Measurements from ENCODE around the gene PAPPA.

Gene PAPPA

GRCh38 chr9:116447934-116448333 is 294.3 kb downstream of the PAPPA start:
- peaks cover 24% of the 10 kb centered on the region for H3K4me1 ChIP-seq (ENCODE audit: low read length)
- H4K20me1 ChIP-seq (ENCODE audit: insufficient read depth, low read length) = 0 out of 2 replicates have a peak, but pooled peaks cover 4% of the 10 kb centered on the region
- no peak overlapping the region for H3K4me2 ChIP-seq (ENCODE audit: low read length)
- H3K36me3 ChIP-seq (replicated peaks; ENCODE audit: low read depth, low read length) = no peaks in the 10 kb centered on the region
- no peaks in the 10 kb centered on the region for H3K79me2 ChIP-seq (ENCODE audit: low read length)
- H3K27ac ChIP-seq (ENCODE audit: low read length) = no peak overlapping the region
- no peaks in the 10 kb centered on the region for H3K9me3 ChIP-seq (ENCODE audit: insufficient read depth, low read length)
- no peaks in the 10 kb centered on the region for H3K27me3 ChIP-seq (ENCODE audit: low read depth, low read length)
- H3K9ac ChIP-seq (ENCODE audit: low read length) = no peak overlapping the region
- H3K4me3 ChIP-seq (ENCODE audit: low read length) = no peak overlapping the region
- H2AFZ ChIP-seq (ENCODE audit: low read depth, low read length) = no peak overlapping the region
- TF ChIP-seq EZH2phosphoT487 (IDR thresholded peaks at IDR 0.05; ENCODE audit: low read depth) (no peak), CTCF (IDR thresholded peaks at IDR 0.05; ENCODE audit: low read depth, low read length) (no peak)

- TF ChIP-seq EZH2phosphoT487 (IDR thresholded peaks at IDR 0.05; ENCODE audit: low read depth) = no peak
- no peak for TF ChIP-seq CTCF (IDR thresholded peaks at IDR 0.05; ENCODE audit: low read depth, low read length)
- Histone ChIP-seq H3K4me3 (ENCODE audit: low read length) (no peak overlapping the region), H3K4me1 (ENCODE audit: low read length) (peaks cover 24% of the 10 kb centered on the region), H3K36me3 (replicated peaks; ENCODE audit: low read depth, low read length) (no peaks in the 10 kb centered on the region), H3K9ac (ENCODE audit: low read length) (no peak overlapping the region), H3K79me2 (ENCODE audit: low read length) (no peaks in the 10 kb centered on the region), H2AFZ (ENCODE audit: low read depth, low read length) (no peak overlapping the region), H3K4me2 (ENCODE audit: low read length) (no peak overlapping the region), H3K9me3 (ENCODE audit: insufficient read depth, low read length) (no peaks in the 10 kb centered on the region), H3K27ac (ENCODE audit: low read length) (no peak overlapping the region), H3K27me3 (ENCODE audit: low read depth, low read length) (no peaks in the 10 kb centered on the region), H4K20me1 (ENCODE audit: insufficient read depth, low read length) (0 out of 2 replicates have a peak, but pooled peaks cover 4% of the 10 kb centered on the region)
Measured at GRCh38 chr9:116448431-116448830, 294.8 kb downstream of the PAPPA start.

GRCh38 chr9:116449949-116450348 is 296.4 kb downstream of the PAPPA start:
- Histone ChIP-seq H3K36me3 (replicated peaks; ENCODE audit: low read depth, low read length) (no peaks in the 10 kb centered on the region), H3K9ac (ENCODE audit: low read length) (no peak overlapping the region), H3K4me1 (ENCODE audit: low read length) (peaks cover 19% of the 10 kb centered on the region), H3K79me2 (ENCODE audit: low read length) (no peaks in the 10 kb centered on the region), H3K27ac (ENCODE audit: low read length) (peak overlapping the region; percentile 19; the same call in 1 of the 2 replicates), H3K9me3 (ENCODE audit: insufficient read depth, low read length) (no peaks in the 10 kb centered on the region), H3K27me3 (ENCODE audit: low read depth, low read length) (no peaks in the 10 kb centered on the region), H4K20me1 (ENCODE audit: insufficient read depth, low read length) (0 out of 2 replicates have a peak, but pooled peaks cover 4% of the 10 kb centered on the region), H3K4me3 (ENCODE audit: low read length) (no peak overlapping the region; the same call in 1 of the 2 replicates), H3K4me2 (ENCODE audit: low read length) (peak overlapping the region; percentile 47), H2AFZ (ENCODE audit: low read depth, low read length) (no peak overlapping the region)
- no peak for TF ChIP-seq CTCF (IDR thresholded peaks at IDR 0.05; ENCODE audit: low read depth, low read length)
- TF ChIP-seq EZH2phosphoT487 (IDR thresholded peaks at IDR 0.05; ENCODE audit: low read depth) = no peak

- Histone ChIP-seq H2AFZ (ENCODE audit: low read depth, low read length) (no peak overlapping the region), H3K4me1 (ENCODE audit: low read length) (peaks cover 15% of the 10 kb centered on the region), H3K4me2 (ENCODE audit: low read length) (peak overlapping the region; percentile 47), H3K27me3 (ENCODE audit: low read depth, low read length) (no peaks in the 10 kb centered on the region), H3K4me3 (ENCODE audit: low read length) (no peak overlapping the region; the same call in 1 of the 2 replicates), H4K20me1 (ENCODE audit: insufficient read depth, low read length) (0 out of 2 replicates have a peak, but pooled peaks cover 4% of the 10 kb centered on the region), H3K36me3 (replicated peaks; ENCODE audit: low read depth, low read length) (no peaks in the 10 kb centered on the region), H3K79me2 (ENCODE audit: low read length) (no peaks in the 10 kb centered on the region), H3K9ac (ENCODE audit: low read length) (no peak overlapping the region), H3K9me3 (ENCODE audit: insufficient read depth, low read length) (no peaks in the 10 kb centered on the region), H3K27ac (ENCODE audit: low read length) (peak overlapping the region; percentile 41; the same call in 1 of the 2 replicates)
- TF ChIP-seq EZH2phosphoT487 (IDR thresholded peaks at IDR 0.05; ENCODE audit: low read depth) (no peak), CTCF (IDR thresholded peaks at IDR 0.05; ENCODE audit: low read depth, low read length) (no peak)
Measured at GRCh38 chr9:116450378-116451139, 297.0 kb downstream of the PAPPA start.
